Fibroblast of the aortic adventitia (primary cell): ENCODE measurements around the gene MARCHF10. TPM values are rescaled to one million over a fixed set of nuclear protein-coding genes. Genes with fewer than 3 reads are reported as not detected.
"Not testable (repeated sequence)": the region's sequence is repeated elsewhere in the genome, so short reads cannot be mapped to it uniquely, and the experiment has no call there.

Experiments
- DNase-seq: peaks from one replicate; pipeline ENCODE4 v3.0.0-alpha.2; 2010; ENCODE audit warnings: low read depth
- H3K4me3 ChIP-seq: 2 replicates; pipeline ENCODE4 v1.5.1; 2011; ENCODE audit warnings: low read depth, mild to moderate bottlenecking, control low read depth, low read length, moderate library complexity
- CTCF ChIP-seq: IDR thresholded peaks from 2 replicates; pipeline ENCODE4 v1.5.1; 2011; ENCODE audit warnings: mild to moderate bottlenecking, low read length, control low read depth, inconsistent platforms; ENCODE audit not compliant: insufficient read depth
- total RNA-seq: library from RNA; depleted of rRNA; stranded (reverse); fragments of >200 nt; gene quantifications from 2 replicates; pipeline ENCODE4 v1.2.3, GENCODE V29; 2012; ENCODE audit warnings: low replicate concordance

Gene MARCHF10
- total RNA-seq, 1 donor, result 0.09 TPM

GRCh38 chr17:62790564-62790986, 17.5 kb downstream of the MARCHF10 start:
- DNase-seq, result peak; percentile 42
- TF ChIP-seq CTCF, result no peak
- no peak overlapping the region for H3K4me3 ChIP-seq

GRCh38 chr17:62787366-62787765, 20.7 kb downstream of the MARCHF10 start:
- H3K4me3 ChIP-seq, result no peak overlapping the region
- TF ChIP-seq CTCF, result no peak
- no peak for DNase-seq

- no peak for DNase-seq
- no peak overlapping the region for H3K4me3 ChIP-seq
- no peak for TF ChIP-seq CTCF
Observed at GRCh38 chr17:62786646-62787045, 21.5 kb downstream of the MARCHF10 start.

- H3K4me3 ChIP-seq, DNase-seq: not testable (repeated sequence)
Observed at GRCh38 chr17:62785983-62786382, 22.1 kb downstream of the MARCHF10 start.

GRCh38 chr17:62782730-62783270, 25.3 kb downstream of the MARCHF10 start:
- TF ChIP-seq CTCF, result no peak
- H3K4me3 ChIP-seq, result no peak overlapping the region
- DNase-seq, result no peak

- H3K4me3 ChIP-seq, result no peak overlapping the region
- TF ChIP-seq CTCF, result no peak
- peak; percentile 37 for DNase-seq
Observed at GRCh38 chr17:62781831-62782251, 26.3 kb downstream of the MARCHF10 start.

GRCh38 chr17:62781356-62781755, 26.8 kb downstream of the MARCHF10 start:
- H3K4me3 ChIP-seq, result no peak overlapping the region
- TF ChIP-seq CTCF, result no peak
- peak; percentile 46 for DNase-seq
